ENCODE data around the gene CCDC184. TPM values are rescaled to one million over a fixed set of nuclear protein-coding genes. Genes with fewer than 3 reads are reported as not detected.
"Not testable (repeated sequence)": the region's sequence is repeated elsewhere in the genome, so short reads cannot be mapped to it uniquely, and the experiment has no call there.

CCDC184 gene
- total RNA-seq = under 1 TPM; 0.48 to 0.74 TPM
- long read RNA-seq, donor 1 = 0 reads
- long read RNA-seq, donor 2 = 0 reads

- peak; percentile 87 for DNase-seq (ENCODE audit: low spot score)
- intact Hi-C loops (cut with DNase I) = no loop called here
Observed at GRCh38 chr12:48183091-48183875, at the start of gene CCDC184. Gene CCDC184, plus strand, starts transcription at chr12:48183644. Its CDS starts 479 bp downstream, at chr12:48184123.

GRCh38 chr12:48135027-48135426 lies 48.4 kb upstream of the CCDC184 start:
- no peak for DNase-seq (ENCODE audit: low spot score)
- intact Hi-C loops (cut with DNase I) = no loop called here

GRCh38 chr12:48142818-48143674 lies 40.4 kb upstream of the CCDC184 start:
- intact Hi-C loops (cut with DNase I) = no loop called here
- no peak for DNase-seq (ENCODE audit: low spot score)

DNA sequence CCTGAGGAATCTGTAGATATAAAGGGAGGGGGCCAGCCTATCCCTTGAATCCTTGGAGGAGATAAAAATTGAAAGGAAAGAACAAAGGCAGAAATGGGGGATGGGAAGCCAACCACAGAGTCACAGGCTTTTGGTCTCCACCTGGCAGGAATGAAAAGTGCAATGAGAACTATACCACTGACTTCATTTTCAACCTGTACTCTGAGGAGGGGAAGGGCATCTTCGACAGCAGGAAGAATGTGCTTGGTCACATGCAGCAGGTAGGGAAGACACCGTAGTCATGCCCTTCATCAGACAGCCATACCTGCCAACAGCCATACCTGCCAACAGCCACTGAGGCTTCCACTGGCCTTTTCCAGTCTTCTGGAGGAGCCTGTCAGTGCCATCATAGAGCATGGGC lies 39.5 kb upstream of the CCDC184 start:
- DNase-seq (ENCODE audit: low spot score) = no peak

DNA sequence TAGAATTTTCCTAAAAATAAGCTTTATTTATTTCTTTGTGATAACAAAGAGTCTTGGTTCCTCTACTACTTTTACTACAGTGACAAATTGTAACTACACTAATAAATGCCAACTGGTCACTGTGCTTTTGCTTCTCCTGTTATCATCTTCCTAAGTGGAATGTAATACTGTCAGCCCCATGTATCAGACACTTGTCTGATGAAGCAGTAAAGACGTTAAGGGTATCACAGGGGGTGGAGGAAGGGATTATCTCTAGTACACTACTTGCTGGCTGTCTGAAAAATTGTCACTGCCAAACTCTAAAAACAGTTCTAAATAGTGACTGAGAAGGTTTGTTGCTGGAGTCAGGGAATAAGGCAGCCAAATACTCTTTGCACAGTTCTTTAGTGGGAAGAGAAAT lies 37.5 kb upstream of the CCDC184 start:
- intact Hi-C loops (cut with DNase I) = no loop called here
- DNase-seq (ENCODE audit: low spot score) = no peak

More for the DNA sequence above, 39.5 kb upstream of the CCDC184 start:
- intact Hi-C loops (cut with DNase I) = no loop called here

- DNase-seq (ENCODE audit: low spot score) = no peak
- intact Hi-C loops (cut with DNase I) = no loop called here
Observed at GRCh38 chr12:48151103-48151771, 32.2 kb upstream of the CCDC184 start.

DNA sequence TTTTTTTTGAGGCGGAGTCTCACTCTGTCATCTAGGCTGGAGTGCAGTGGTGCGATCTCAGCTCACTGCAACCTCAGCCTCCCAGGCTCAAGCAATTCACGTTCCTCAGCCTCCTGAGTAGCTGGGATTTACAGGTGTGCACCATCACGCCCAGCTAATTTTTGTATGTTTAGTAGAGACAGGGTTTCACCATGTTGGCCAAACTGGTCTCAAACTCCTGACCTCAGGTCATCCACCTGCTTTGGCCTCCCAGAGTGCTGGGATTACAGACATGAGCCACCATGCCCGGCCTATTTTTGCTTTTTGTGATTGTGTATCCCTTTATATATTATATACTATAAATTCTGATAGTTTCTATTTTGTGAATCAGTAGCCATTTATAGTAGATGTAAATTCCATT lies 27.7 kb upstream of the CCDC184 start:
- DNase-seq (ENCODE audit: low spot score); intact Hi-C loops (cut with DNase I): not testable (repeated sequence)

DNA sequence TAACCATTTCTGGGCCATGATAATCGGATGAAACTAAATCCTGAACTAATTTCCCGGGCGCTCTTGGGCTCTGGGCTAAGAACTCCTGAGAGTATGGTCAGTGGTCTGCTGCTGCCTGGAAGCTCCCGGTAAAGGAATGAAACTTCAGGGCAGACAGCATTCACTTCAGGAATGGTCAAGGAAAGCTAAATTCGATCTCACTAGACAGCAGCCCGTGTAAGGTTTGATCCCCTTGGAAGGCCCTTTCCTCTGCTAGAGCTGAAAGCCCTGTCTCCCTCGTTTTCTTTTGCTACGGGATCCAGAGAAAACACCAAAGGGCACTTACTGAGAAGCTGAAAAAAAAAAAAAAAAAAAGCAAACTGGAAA lies 26.8 kb upstream of the CCDC184 start:
- intact Hi-C loops (cut with DNase I) = no loop called here
- DNase-seq (ENCODE audit: low spot score) = no peak

GRCh38 chr12:48157018-48157888 lies 26.2 kb upstream of the CCDC184 start, which contains the start of gene ASB8:
Gene ASB8, minus strand, starts transcription at chr12:48157515. Its CDS starts 4,019 bp downstream, at chr12:48153496.
- intact Hi-C loops (cut with DNase I) = no loop called here
- DNase-seq (ENCODE audit: low spot score) = peak; percentile 100

GRCh38 chr12:48157889-48158370 lies 25.5 kb upstream of the CCDC184 start:
- intact Hi-C loops (cut with DNase I) = no loop called here

GRCh38 chr12:48160046-48160445 lies 23.4 kb upstream of the CCDC184 start:
- intact Hi-C loops (cut with DNase I) = loop anchor here in 1 of 2 donors (10.0 kb wide), 1 partner anchor 75 kb away; no protein-coding TSS in a partner anchor
- DNase-seq (ENCODE audit: low spot score) = no peak

More at GRCh38 chr12:48157889-48158370, 25.5 kb upstream of the CCDC184 start:
- no peak for DNase-seq (ENCODE audit: low spot score)

DNA sequence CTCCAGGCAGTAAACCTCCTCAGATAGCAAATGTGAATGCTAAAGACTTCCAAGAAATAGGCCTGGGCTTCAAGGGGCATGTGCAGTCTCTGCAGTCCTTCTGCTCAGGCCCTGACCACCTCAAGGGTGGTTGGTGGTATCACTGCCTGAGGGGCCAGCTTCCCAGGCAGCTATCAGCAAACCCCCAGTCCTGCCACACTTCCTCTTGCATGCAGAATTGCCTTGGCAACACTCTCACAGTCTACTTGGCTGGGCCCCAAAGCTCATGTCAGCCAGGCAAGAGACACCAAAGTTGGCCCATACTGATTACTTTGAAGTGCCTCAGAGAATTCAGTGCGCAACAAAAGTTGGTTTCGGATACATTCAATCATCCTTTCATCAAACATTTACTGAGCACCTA lies 22.6 kb upstream of the CCDC184 start:
- intact Hi-C loops (cut with DNase I) = loop anchor here in 1 of 2 donors (10.0 kb wide), 1 partner anchor 76 kb away; no protein-coding TSS in a partner anchor
- no peak for DNase-seq (ENCODE audit: low spot score)

DNA sequence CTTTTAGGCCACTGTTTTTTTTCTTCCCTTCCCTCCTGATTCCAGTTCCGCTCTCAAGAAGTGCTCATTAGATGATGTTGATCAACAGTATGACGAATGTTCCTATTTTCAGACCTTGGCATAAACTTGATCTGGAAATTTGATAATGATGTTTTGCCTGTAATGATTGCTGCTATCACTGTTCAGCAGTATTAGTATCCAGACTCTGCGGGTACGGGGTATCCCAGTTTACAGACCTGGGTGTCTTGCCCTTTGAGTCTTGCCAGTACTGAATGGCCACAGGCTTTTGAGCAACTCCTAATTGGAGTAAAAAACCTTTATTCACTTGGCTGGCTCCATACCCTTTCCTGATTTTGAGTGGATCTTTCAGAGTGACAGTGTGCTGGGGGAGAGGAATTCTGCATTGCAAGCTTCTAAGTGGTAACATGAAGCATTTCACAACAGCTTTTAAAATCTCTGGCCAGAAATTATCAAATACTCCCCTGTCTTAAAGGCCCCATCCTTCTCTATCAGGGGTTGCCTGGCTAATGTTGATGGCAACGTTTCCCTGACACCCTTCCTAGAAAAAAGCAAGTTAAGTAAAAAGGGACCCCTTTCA lies 20.2 kb upstream of the CCDC184 start:
- intact Hi-C loops (cut with DNase I) = loop anchor here in 1 of 2 donors (2.0 to 10.0 kb wide), 2 partner anchors 78 to 172 kb away; no protein-coding TSS in a partner anchor

DNA sequence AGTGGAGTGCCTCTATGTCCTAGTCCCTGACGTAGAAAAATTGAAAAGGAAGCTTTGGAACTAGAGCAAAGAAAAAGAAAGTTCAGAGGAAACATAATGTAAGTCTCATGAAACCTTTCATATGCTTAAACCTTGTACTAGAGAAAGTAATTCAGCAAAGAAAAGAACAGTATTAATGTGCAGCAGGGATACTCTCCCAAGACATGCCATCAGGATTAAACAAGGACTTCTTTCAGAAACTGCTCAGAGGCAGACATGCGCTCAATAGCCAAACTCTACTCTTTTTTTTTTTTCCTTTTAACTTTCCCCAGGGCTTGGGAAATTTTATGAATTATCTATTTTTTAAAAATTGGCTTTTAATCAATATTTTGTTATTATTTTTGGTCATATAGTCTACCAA lies 19.0 kb upstream of the CCDC184 start:
- intact Hi-C loops (cut with DNase I) = loop anchor here in 1 of 2 donors (10.0 kb wide), 1 partner anchor 80 kb away; no protein-coding TSS in a partner anchor
- no peak for DNase-seq (ENCODE audit: low spot score)

More for the DNA sequence above, 20.2 kb upstream of the CCDC184 start:
- DNase-seq (ENCODE audit: low spot score) = no peak

- DNase-seq (ENCODE audit: low spot score) = no peak
- intact Hi-C loops (cut with DNase I) = loop anchor here in 1 of 2 donors (10.0 kb wide), 1 partner anchor 81 kb away; no protein-coding TSS in a partner anchor
Observed at GRCh38 chr12:48165089-48165981, 18.1 kb upstream of the CCDC184 start.

GRCh38 chr12:48169011-48169410 lies 14.4 kb upstream of the CCDC184 start:
- DNase-seq (ENCODE audit: low spot score) = no peak
- intact Hi-C loops (cut with DNase I) = loop anchor here in 1 of 2 donors (10.0 kb wide), 1 partner anchor 84 kb away; no protein-coding TSS in a partner anchor

Measured in posterior vena cava (tissue), 2 donors.